IPS DF 4.7 (cell line): ENCODE data around the gene CSNK2A1.
A peak's percentile ranks its signal among the peaks of the same experiment; 100 is the strongest.
"Not testable (repeated sequence)": the region's sequence is repeated elsewhere in the genome, so short reads cannot be mapped to it uniquely, and the experiment has no call there.

Source experiments
- DNase-seq: peaks from one replicate; pipeline ENCODE4 v3.0.0-alpha.2; 2013; ENCODE audit warnings: low spot score; ENCODE audit errors: extremely low read depth

CSNK2A1 gene

DNA sequence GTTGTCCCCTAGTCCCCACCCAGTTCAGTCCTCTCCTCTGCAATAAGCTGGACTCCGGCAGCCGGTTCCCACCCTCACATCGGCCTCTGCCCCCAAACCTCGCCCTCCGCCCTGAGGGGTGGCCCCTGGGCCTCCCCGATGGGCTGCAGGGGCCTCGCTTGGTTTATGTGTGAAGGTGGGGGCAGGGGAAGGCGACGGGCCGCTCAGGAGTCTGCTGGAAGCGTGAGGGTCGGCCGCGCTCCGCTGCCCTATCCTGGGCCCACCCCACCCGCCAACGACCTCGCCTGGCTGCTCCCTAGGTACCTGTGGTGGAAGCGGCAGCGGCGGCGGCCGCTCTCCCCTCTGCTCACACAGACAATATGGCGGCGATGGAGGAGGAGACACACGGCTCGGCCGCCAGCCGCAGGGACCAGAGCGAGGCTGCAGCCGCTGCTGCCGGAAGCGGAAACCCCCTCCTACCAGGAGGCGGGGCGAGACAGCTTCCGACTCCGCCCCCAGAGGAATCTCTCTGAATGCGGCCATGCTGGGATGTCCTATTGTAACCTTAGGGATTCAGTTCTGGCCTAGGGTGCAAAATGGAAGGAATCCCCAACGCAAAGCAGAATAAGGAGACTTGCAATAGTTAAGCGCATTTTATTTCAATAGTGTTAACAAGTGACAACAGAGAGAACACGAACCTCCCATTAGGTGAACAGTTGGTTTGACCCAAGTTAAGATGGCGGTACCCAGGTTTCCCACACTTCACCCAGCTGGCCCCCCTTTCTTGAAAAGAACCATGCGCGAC, at the start of gene CSNK2A1:
CSNK2A1 (minus strand) TSS at position 422 of the 784 bp plus-strand sequence. CDS start 35,239 bp downstream, outside the sequence.
- peak; percentile 86 for DNase-seq

DNA sequence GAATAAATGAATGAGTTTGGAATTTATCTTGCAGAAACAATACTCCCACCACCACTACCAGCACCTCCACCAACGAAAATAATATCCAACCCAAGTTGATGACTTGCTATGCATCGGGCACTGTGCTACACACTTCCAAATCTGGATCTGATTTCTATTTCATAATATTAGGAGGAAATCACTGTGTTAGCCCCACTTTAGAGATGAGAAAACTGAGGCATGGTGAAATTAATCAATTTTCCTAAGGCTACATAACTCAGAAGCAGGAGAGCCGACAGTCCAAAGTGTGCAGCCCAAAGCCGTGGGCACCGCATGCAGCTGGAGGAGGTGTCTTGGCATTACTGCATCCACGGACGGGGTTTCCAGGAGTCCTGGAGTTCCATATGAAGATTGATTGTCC, 48.9 kb upstream of the CSNK2A1 start:
- no peak for DNase-seq

DNA sequence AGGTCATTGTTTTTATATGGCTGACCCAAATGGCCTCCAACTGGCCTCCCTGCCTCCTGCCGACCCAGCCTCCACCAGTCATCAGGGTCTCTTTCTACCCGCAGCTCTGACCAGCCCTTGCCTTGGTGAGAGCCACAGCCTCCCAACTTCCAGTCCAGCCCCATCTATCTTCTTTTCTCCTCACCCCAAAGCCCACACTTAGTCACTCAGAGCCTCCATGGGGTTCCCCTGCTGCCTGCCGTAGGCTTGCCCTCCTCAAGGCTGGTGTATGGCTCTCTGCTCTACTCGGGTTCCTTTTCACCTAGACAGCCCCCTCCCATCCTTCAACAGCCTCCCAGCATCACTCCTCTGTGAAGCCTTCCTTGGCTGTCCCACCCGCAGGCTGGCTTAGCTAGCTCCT, 48.4 kb upstream of the CSNK2A1 start:
- no peak for DNase-seq

- no peak for DNase-seq
These were observed 45.5 kb upstream of the CSNK2A1 start for GRCh38 chr20:588932-589672.

DNA sequence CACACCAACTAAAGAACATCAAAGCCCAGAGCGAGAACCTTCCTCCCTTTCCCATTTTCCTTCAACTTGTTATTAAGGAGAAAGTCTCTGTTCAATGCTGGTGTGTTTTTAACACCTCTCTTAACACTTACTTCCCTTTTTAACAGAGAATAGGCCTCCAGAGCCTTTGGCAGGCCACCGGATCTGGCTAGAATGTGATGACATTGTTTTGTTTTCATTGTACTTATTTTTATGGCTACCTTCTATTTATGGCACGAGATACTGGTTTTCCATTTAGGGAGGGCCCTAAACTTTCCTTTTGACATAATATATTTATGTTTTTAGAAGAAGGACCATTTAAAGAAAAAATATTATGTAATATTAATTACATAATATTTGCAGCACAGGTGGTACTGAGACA, 44.9 kb upstream of the CSNK2A1 start:
- no peak for DNase-seq

- DNase-seq = no peak
These were observed 41.3 kb upstream of the CSNK2A1 start for GRCh38 chr20:584971-585301.

DNA sequence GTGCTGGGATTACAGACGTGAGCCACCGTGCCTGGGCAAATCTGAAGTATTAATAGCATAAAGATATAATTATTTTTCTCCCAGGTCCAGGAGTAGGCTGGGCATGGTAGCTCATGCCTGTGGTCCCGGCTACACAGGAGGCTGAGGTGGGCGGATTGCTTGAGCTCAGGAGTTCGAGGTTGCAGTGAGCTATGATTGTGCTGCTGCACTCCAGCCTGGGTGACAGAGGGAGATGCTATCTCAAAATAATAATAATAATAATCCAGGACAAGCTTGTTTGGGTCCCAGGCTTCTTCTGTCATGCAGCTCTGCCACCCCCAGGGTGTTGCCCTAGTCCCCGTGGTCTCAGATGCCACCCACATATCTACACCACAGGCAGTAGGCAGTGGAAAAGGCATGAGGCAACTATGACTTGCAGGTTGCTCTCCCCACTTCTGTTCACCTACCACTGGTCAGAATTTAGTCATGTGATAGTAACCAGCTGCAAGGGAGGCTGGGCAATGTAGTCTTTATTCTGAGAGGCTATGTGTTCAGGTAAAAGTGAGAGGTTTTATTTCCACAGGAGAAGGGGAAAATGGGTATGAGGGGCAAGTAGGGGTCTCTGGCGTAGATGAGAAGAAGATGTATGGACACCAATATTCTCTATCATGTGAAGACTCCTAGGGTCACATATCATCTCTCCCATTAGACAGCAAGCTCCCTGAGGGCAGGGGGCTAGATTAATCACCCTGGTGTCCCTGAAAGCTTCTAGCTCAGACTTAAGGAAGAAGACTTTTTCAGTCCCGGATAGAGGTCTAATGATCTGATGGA, 40.8 kb upstream of the CSNK2A1 start:
- no peak for DNase-seq

DNA sequence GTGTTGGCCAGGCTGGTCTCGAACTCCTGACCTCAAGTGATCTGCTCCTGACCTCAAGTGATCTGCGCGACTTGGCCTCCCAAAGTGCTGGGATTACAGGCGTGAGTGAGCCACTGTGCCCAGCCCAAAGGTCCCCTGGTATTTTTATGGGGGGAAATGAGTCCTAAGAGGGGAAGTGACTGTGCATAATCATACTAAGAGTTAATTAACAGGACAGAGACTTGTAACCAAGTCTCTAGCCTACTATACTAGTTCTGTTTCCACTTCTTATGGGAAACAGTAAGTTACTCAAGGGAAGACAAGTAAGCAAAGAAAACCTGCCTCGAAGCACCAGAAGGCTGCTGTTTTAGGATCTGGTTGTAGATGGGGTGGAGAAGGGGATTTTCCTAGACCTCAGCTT, 38.6 kb upstream of the CSNK2A1 start:
- no peak for DNase-seq

GRCh38 chr20:578940-579690, 35.5 kb upstream of the CSNK2A1 start:
- DNase-seq = not testable (repeated sequence)

- DNase-seq = no peak
These were observed 33.7 kb upstream of the CSNK2A1 start for GRCh38 chr20:577167-577791.

GRCh38 chr20:576156-576555, 32.6 kb upstream of the CSNK2A1 start:
- no peak for DNase-seq

DNA sequence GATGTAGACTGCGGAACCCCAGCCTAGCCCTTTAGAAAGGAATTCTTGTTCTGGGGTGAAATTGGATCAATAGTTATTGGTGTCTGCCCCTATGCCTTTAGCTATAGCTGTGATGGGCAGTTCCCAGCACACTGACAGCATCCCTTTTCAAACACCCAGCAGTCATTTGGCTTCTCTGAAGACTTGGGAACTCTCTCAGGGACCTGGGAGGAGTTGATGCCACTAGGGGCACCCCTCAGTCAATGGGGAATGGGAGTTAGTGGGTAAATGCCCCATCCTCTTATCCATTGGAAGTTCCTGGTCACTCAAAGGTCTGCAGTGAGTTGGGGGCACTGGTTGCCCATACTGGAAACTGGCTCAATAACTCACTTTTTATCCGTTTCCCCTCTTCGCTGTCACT, 31.6 kb upstream of the CSNK2A1 start:
- DNase-seq = no peak

GRCh38 chr20:574297-574942, 30.8 kb upstream of the CSNK2A1 start:
- no peak for DNase-seq

- DNase-seq = no peak
These were observed 30.1 kb upstream of the CSNK2A1 start for GRCh38 chr20:573414-574296.

- no peak for DNase-seq
These were observed 29.1 kb upstream of the CSNK2A1 start for GRCh38 chr20:572727-573126.

- no peak for DNase-seq
These were observed 28.3 kb upstream of the CSNK2A1 start for GRCh38 chr20:571754-572441.

DNA sequence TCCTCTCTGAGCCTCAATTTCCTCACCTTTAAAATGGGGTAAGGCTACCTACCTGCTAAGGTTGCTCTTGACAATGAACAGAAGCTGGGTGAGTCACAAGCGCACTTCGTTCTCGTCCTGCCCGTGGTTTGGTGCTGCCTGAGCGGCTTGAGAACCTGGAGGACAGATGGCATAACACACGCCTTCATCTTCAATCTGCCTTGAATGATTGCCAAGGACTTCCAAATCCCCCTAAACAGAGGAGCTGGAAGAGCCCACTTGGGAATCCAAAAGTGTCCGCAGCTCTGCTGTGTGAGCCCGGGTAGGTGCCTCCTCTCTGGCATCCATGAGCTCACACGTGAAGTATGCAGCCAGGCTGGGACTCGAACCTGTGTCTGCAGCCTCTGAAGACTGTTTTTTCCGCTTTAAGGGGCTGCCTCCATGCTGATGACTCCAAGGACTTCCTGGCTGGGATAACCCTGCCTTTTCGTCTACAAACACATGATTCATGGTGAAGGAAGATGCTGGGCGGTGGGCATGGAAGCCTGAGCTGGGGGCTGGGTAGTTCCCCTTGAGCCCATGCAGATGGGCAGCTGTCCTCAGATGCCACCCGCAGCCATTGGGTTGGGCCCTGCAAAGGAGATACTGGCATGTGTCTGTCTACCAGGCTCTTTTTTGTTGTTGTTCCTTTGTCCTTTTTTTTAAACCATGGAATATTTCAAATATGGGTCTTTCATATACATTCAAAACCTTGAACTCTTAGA, 25.3 kb upstream of the CSNK2A1 start:
- no peak for DNase-seq

DNA sequence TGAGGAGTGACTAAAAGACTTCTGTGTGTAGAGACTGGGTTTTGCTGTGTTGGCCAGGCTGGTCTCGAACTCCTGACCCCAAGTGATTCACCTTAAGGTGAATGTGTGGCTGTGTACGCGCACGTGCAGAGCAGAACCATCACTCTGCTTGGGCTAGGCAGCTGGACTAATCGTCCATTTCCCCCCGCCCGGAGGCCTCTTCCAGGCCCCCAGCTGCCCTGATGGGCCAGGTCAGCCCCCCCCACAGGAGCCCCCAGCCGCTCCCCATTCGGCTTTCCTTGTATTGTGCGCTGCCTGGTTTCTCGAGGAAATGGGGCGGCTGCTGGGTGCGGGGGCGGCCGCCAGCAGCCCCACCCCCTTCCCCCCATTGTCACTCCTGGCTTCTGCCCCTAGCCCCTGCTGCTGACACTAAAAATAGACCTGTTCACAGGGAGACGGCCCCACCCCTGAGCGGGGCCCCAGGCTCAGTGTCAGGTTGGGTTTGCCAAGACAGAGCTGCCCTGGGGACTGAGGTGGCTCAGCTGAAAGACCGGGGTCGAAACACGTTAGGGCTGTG, 24.6 kb upstream of the CSNK2A1 start:
- no peak for DNase-seq
